Measurements from ENCODE around the gene PCDHA12. TPM values are rescaled to one million over a fixed set of nuclear protein-coding genes. Genes with fewer than 3 reads are reported as not detected.
"Not testable (repeated sequence)": the region's sequence is repeated elsewhere in the genome, so short reads cannot be mapped to it uniquely, and the experiment has no call there.

The PCDHA12 gene
- total RNA-seq, result not detected

GRCh38 chr5:140875085-140876065, at the start of gene PCDHA12:
Gene PCDHA12, plus strand, starts transcription at chr5:140875308. Its CDS starts 165 bp downstream, at chr5:140875473.
- intact Hi-C loops (cut with DNase I), result no loop called here
- TF ChIP-seq CTCF (IDR thresholded peaks at IDR 0.05), result no peak
- no peak within 1 kb of the TSS for H3K4me3 ChIP-seq
- H3K4me1 ChIP-seq, result no peaks in the 10 kb centered on the region
- DNase-seq, result no peak
- no peaks in the 10 kb centered on the region for H3K27me3 ChIP-seq
- no peak within 1 kb of the TSS for H3K27ac ChIP-seq
- H3K9me3 ChIP-seq, result no peaks in the 10 kb centered on the region
- no peak within 1 kb of the TSS for H3K9ac ChIP-seq (ENCODE audit: low read depth in 2 of 2, low read length in 2 of 2)
- no peaks in the 10 kb centered on the region for H3K36me3 ChIP-seq

GRCh38 chr5:140827704-140828361, 47.3 kb upstream of the PCDHA12 start, which contains the start of gene PCDHA6:
Gene PCDHA6, plus strand, starts transcription at chr5:140827960. Its CDS starts 132 bp downstream, at chr5:140828092.
- Histone ChIP-seq H3K4me3 (no peak within 1 kb of the TSS), H3K4me1 (no peaks in the 10 kb centered on the region), H3K9ac (ENCODE audit: low read depth in 2 of 2, low read length in 2 of 2) (no peak within 1 kb of the TSS), H3K9me3 (peaks cover 2% of the 10 kb centered on the region), H3K27ac (no peak within 1 kb of the TSS), H3K27me3 (no peaks in the 10 kb centered on the region), H3K36me3 (no peaks in the 10 kb centered on the region)
- no peak for DNase-seq
- intact Hi-C loops (cut with DNase I), result no loop called here
- TF ChIP-seq CTCF (IDR thresholded peaks at IDR 0.05), result no peak

- Histone ChIP-seq H3K9ac (ENCODE audit: low read depth in 2 of 2, low read length in 2 of 2) (no peak overlapping the region), H3K27me3 (no peaks in the 10 kb centered on the region), H3K9me3 (peaks cover 2% of the 10 kb centered on the region), H3K36me3 (no peaks in the 10 kb centered on the region), H3K27ac (no peak overlapping the region), H3K4me3 (no peak overlapping the region), H3K4me1 (no peaks in the 10 kb centered on the region)
- intact Hi-C loops (cut with DNase I), result no loop called here
- no peak for DNase-seq
- no peak for TF ChIP-seq CTCF (IDR thresholded peaks at IDR 0.05)
Observed at GRCh38 chr5:140828362-140828737, 46.8 kb upstream of the PCDHA12 start.

- DNase-seq; H3K9me3 ChIP-seq; H3K9ac ChIP-seq (ENCODE audit: low read depth in 2 of 2, low read length in 2 of 2); H3K27ac ChIP-seq; H3K36me3 ChIP-seq; H3K27me3 ChIP-seq; H3K4me1 ChIP-seq; intact Hi-C loops (cut with DNase I); H3K4me3 ChIP-seq: not testable (repeated sequence)
Observed at GRCh38 chr5:140829511-140830501, 45.3 kb upstream of the PCDHA12 start.

GRCh38 chr5:140833993-140834392, 41.1 kb upstream of the PCDHA12 start, which contains the start of gene PCDHA7:
Gene PCDHA7, plus strand, starts transcription at chr5:140834269. Its CDS starts 115 bp downstream, at chr5:140834384.
- Histone ChIP-seq H3K9me3 (no peaks in the 10 kb centered on the region), H3K36me3 (no peaks in the 10 kb centered on the region), H3K27ac (no peak within 1 kb of the TSS), H3K27me3 (no peaks in the 10 kb centered on the region), H3K4me3 (no peak within 1 kb of the TSS), H3K4me1 (no peaks in the 10 kb centered on the region), H3K9ac (ENCODE audit: low read depth in 2 of 2, low read length in 2 of 2) (no peak within 1 kb of the TSS)
- intact Hi-C loops (cut with DNase I), result no loop called here
- DNase-seq, result no peak
- no peak for TF ChIP-seq CTCF (IDR thresholded peaks at IDR 0.05)

GRCh38 chr5:140834439-140835008, 40.6 kb upstream of the PCDHA12 start:
- DNase-seq; H3K4me1 ChIP-seq; H3K27me3 ChIP-seq; H3K9ac ChIP-seq (ENCODE audit: low read depth in 2 of 2, low read length in 2 of 2); H3K36me3 ChIP-seq; H3K9me3 ChIP-seq; H3K4me3 ChIP-seq; H3K27ac ChIP-seq; intact Hi-C loops (cut with DNase I): not testable (repeated sequence)

Measured in colonic mucosa (tissue), 4 donors.